ENCODE data around the gene SLC30A7. TPM values are rescaled to one million over a fixed set of nuclear protein-coding genes. Genes with fewer than 3 reads are reported as not detected.
"Not testable (repeated sequence)": the region's sequence is repeated elsewhere in the genome, so short reads cannot be mapped to it uniquely, and the experiment has no call there.

Gene SLC30A7
- total RNA-seq, 1 experiment from 2014 or later: 20.7 TPM

DNA sequence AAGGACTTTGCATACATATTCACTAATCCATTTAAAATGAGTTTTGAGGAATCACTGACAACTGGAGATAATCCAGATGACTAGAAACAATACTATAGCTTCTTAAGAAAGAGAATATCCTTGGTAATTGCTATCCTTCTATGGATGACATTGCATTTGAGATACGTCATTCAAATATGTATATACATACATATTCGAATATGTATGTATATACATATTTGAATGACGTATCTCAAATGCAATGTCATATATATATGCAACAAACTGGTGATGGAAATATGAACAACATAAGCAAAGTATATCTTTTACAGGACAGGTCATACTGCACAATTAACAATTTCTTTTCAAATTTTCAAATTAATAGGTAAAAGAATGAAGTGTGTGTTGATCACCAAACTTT lies 42.9 kb upstream of the SLC30A7 start:
- DNase-seq (ENCODE audit: low spot score): no peak
- ChIA-PET CTCF (no interaction called here), POLR2A (no interaction called here)
- no peaks in the 10 kb centered on the region for H3K36me3 Mint-ChIP-seq
- H3K27ac Mint-ChIP-seq: no peak overlapping the region
- ATAC-seq: no peak
- H3K9me3 Mint-ChIP-seq: no peaks in the 10 kb centered on the region
- TF ChIP-seq, protein P1, sequence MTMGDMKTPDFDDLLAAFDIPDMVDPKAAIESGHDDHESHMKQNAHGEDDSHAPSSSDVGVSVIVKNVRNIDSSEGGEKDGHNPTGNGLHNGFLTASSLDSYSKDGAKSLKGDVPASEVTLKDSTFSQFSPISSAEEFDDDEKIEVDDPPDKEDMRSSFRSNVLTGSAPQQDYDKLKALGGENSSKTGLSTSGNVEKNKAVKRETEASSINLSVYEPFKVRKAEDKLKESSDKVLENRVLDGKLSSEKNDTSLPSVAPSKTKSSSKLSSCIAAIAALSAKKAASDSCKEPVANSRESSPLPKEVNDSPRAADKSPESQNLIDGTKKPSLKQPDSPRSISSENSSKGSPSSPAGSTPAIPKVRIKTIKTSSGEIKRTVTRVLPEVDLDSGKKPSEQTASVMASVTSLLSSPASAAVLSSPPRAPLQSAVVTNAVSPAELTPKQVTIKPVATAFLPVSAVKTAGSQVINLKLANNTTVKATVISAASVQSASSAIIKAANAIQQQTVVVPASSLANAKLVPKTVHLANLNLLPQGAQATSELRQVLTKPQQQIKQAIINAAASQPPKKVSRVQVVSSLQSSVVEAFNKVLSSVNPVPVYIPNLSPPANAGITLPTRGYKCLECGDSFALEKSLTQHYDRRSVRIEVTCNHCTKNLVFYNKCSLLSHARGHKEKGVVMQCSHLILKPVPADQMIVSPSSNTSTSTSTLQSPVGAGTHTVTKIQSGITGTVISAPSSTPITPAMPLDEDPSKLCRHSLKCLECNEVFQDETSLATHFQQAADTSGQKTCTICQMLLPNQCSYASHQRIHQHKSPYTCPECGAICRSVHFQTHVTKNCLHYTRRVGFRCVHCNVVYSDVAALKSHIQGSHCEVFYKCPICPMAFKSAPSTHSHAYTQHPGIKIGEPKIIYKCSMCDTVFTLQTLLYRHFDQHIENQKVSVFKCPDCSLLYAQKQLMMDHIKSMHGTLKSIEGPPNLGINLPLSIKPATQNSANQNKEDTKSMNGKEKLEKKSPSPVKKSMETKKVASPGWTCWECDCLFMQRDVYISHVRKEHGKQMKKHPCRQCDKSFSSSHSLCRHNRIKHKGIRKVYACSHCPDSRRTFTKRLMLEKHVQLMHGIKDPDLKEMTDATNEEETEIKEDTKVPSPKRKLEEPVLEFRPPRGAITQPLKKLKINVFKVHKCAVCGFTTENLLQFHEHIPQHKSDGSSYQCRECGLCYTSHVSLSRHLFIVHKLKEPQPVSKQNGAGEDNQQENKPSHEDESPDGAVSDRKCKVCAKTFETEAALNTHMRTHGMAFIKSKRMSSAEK (CRISPR knock-in tag; IDR thresholded peaks at IDR 0.05; ENCODE audit: borderline replicate concordance): no peak
- no peak for TF ChIP-seq NR3C1 (CRISPR knock-in tag; conservative IDR thresholded peaks at IDR 0.05; ENCODE audit: low read depth)
- no peak for TF ChIP-seq CREB1 (CRISPR knock-in tag; IDR thresholded peaks at IDR 0.05)
- TF ChIP-seq GRHL2 (CRISPR knock-in tag; IDR thresholded peaks at IDR 0.05; ENCODE audit: insufficient replicate concordance, severe bottlenecking): no peak
- no peak for TF ChIP-seq CDX4 (CRISPR knock-in tag; IDR thresholded peaks at IDR 0.05; ENCODE audit: borderline replicate concordance)
- TF ChIP-seq ZBTB21 (CRISPR knock-in tag; IDR thresholded peaks at IDR 0.05; ENCODE audit: borderline replicate concordance): no peak
- no peak for TF ChIP-seq MLX (CRISPR knock-in tag; IDR thresholded peaks at IDR 0.05)
- TF ChIP-seq ZNF317 (CRISPR knock-in tag; IDR thresholded peaks at IDR 0.05; ENCODE audit: borderline replicate concordance, low read depth): no peak
- H3K4me3 Mint-ChIP-seq: no peak overlapping the region
- no peaks in the 10 kb centered on the region for H3K4me1 Mint-ChIP-seq
- H3K27me3 Mint-ChIP-seq (ENCODE audit: low read depth): peaks cover 40% of the 10 kb centered on the region

- H3K9me3 Mint-ChIP-seq; H3K27ac Mint-ChIP-seq; H3K4me3 Mint-ChIP-seq; ATAC-seq; H3K36me3 Mint-ChIP-seq; POLR2A ChIA-PET; DNase-seq (ENCODE audit: low spot score); H3K4me1 Mint-ChIP-seq: not testable (repeated sequence)
- peaks cover 22% of the 10 kb centered on the region for H3K27me3 Mint-ChIP-seq (ENCODE audit: low read depth)
- CTCF ChIA-PET: interaction anchor here (0.7 kb wide), 1 partner anchor 13 kb away, joined by 3 read pairs; no protein-coding TSS in a partner anchor
These were observed 40.8 kb upstream of the SLC30A7 start for GRCh38 chr1:100855116-100855515.

- H3K27me3 Mint-ChIP-seq (ENCODE audit: low read depth): 0 out of 2 replicates have a peak, but pooled peaks cover 4% of the 10 kb centered on the region
- CTCF ChIA-PET: no interaction called here
- no peak overlapping the region for H3K27ac Mint-ChIP-seq
- no peaks in the 10 kb centered on the region for H3K36me3 Mint-ChIP-seq
- ATAC-seq (peak; percentile 73), DNase-seq (ENCODE audit: low spot score) (no peak)
- H3K4me1 Mint-ChIP-seq: peaks cover 9% of the 10 kb centered on the region
- H3K9me3 Mint-ChIP-seq: no peaks in the 10 kb centered on the region
- POLR2A ChIA-PET: no interaction called here
- H3K4me3 Mint-ChIP-seq: no peak overlapping the region
- TF ChIP-seq ZNF416 (CRISPR knock-in tag; IDR thresholded peaks at IDR 0.05) (no peak), ZBTB21 (CRISPR knock-in tag; IDR thresholded peaks at IDR 0.05; ENCODE audit: borderline replicate concordance) (no peak), CDX4 (CRISPR knock-in tag; IDR thresholded peaks at IDR 0.05; ENCODE audit: borderline replicate concordance) (no peak), KAT7 (CRISPR knock-in tag; IDR thresholded peaks at IDR 0.05; ENCODE audit: borderline replicate concordance) (no peak), ZNF263 (CRISPR knock-in tag; IDR thresholded peaks at IDR 0.05; ENCODE audit: low read depth) (no peak), MLX (CRISPR knock-in tag; IDR thresholded peaks at IDR 0.05) (no peak), NR2C2 (CRISPR knock-in tag; IDR thresholded peaks at IDR 0.05) (no peak), HMGXB4 (CRISPR knock-in tag; IDR thresholded peaks at IDR 0.05) (no peak), AFF4 (CRISPR knock-in tag; IDR thresholded peaks at IDR 0.05; ENCODE audit: borderline replicate concordance) (no peak)
- TF ChIP-seq, protein P2, sequence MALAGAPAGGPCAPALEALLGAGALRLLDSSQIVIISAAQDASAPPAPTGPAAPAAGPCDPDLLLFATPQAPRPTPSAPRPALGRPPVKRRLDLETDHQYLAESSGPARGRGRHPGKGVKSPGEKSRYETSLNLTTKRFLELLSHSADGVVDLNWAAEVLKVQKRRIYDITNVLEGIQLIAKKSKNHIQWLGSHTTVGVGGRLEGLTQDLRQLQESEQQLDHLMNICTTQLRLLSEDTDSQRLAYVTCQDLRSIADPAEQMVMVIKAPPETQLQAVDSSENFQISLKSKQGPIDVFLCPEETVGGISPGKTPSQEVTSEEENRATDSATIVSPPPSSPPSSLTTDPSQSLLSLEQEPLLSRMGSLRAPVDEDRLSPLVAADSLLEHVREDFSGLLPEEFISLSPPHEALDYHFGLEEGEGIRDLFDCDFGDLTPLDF (CRISPR knock-in tag; IDR thresholded peaks at IDR 0.05): no peak
These were observed 35.4 kb upstream of the SLC30A7 start for GRCh38 chr1:100860397-100860991.
